Measurements from ENCODE around the gene RAVER2.

DNA sequence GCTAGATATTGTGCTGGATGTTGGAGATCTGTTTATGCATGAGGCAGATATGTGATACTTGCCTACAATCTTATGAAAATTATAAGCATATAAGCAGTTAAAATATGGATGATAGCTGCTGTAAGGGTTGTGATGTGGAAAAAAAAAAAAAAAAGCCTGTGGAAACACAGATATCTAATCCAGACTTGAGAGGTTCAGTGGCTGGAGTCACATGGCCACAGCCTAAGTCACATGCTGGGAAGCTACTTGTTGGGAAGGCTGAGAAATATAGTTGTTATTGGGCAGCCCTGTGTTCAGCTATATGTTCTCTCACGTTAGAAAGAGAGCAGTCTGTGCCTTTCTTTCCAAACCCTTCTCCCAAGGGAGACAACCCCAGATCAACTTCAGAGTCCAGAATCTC is 15.1 kb downstream of the RAVER2 start:
- no peak for TF ChIP-seq POLR2AphosphoS5 (IDR thresholded peaks at IDR 0.05; ENCODE audit: low read length)
- TF ChIP-seq BHLHE40 (IDR thresholded peaks at IDR 0.05; ENCODE audit: borderline replicate concordance in 1 of 2, low read depth in 2 of 2, low read length in 1 of 2), result no peak

Data from GM12878 (cell line).